HepG2 (cell line): Measurements from ENCODE around the gene TTLL6. TPM values are rescaled to one million over a fixed set of nuclear protein-coding genes. Genes with fewer than 3 reads are reported as not detected.
A peak's percentile ranks its signal among the peaks of the same experiment; 100 is the strongest.

Experiments used
- ATF1 ChIP-seq: IDR thresholded peaks from 2 replicates; pipeline ENCODE4 v1.6.1; 2016; ENCODE audit warnings: mild to moderate bottlenecking, control low read depth
- ATF5 ChIP-seq: sonication (generic); formaldehyde crosslinking; IDR thresholded peaks from 2 replicates; pipeline ENCODE4 v1.4.0; 2020; ENCODE audit warnings: mild to moderate bottlenecking, low read depth, missing genetic modification reagents
- DPF2 ChIP-seq: sonication (generic); formaldehyde crosslinking; IDR thresholded peaks from 2 replicates; pipeline ENCODE4 v1.4.0; 2020; ENCODE audit warnings: mild to moderate bottlenecking, low read depth, missing genetic modification reagents, borderline replicate concordance
- HOXD1 ChIP-seq: sonication (generic); formaldehyde crosslinking; IDR thresholded peaks from 2 replicates; pipeline ENCODE4 v1.5.0; 2020; ENCODE audit warnings: missing genetic modification reagents
- KDM6A ChIP-seq: IDR thresholded peaks from 2 replicates; pipeline ENCODE4 v1.6.1; 2016; ENCODE audit warnings: low read depth
- LCORL ChIP-seq, 2 experiments: fragments of 450-650 bp in 1 of 2; sonication (generic) in 1 of 2; formaldehyde crosslinking in 1 of 2; IDR thresholded peaks; 2 replicates each; pipeline versions ENCODE4 v1.5.0 to v1.6.1; 2017 to 2020; ENCODE audit warnings: antibody characterized with exemption in 1 of 2, missing genetic modification reagents in 1 of 2
- MIXL1 ChIP-seq: IDR thresholded peaks from 2 replicates; pipeline ENCODE4 v1.6.1; 2016
- NR2F1 ChIP-seq, 2 experiments: fragments of 450-650 bp in 1 of 2; formaldehyde crosslinking in 1 of 2; IDR thresholded peaks; 2 replicates each; pipeline versions ENCODE4 v1.5.0 to v1.6.1; 2016 to 2020; ENCODE audit warnings: mild to moderate bottlenecking in 1 of 2, missing compliant biosample characterization in 1 of 2, missing genetic modification reagents in 1 of 2, moderate library complexity in 1 of 2
- ONECUT2 ChIP-seq: sonication (generic); formaldehyde crosslinking; IDR thresholded peaks from 2 replicates; pipeline ENCODE4 v1.4.0; 2020; ENCODE audit warnings: missing genetic modification reagents
- PHF5A ChIP-seq: IDR thresholded peaks from one replicate; pipeline ENCODE4 v1.6.1; 2018; ENCODE audit warnings: low read depth, missing genetic modification reagents; ENCODE audit not compliant: unreplicated experiment
- RAD21 ChIP-seq: fragments of 450-650 bp; formaldehyde crosslinking; IDR thresholded peaks from 2 replicates; pipeline ENCODE4 v1.5.0; 2020; ENCODE audit warnings: mild to moderate bottlenecking
- SIX4 ChIP-seq: sonication (generic); formaldehyde crosslinking; IDR thresholded peaks from 2 replicates; pipeline ENCODE4 v1.4.0; 2020; ENCODE audit warnings: missing genetic modification reagents
- SNRNP70 ChIP-seq: fragments of 200-400 bp; formaldehyde crosslinking; IDR thresholded peaks from 2 replicates; pipeline ENCODE4 v1.6.1; 2017; ENCODE audit warnings: mild to moderate bottlenecking, low read depth, low read length, moderate library complexity
- SP1 ChIP-seq, 2 experiments: fragments of 450-650 bp in 1 of 2; sonication (generic) in 1 of 2; formaldehyde crosslinking in 1 of 2; IDR thresholded peaks; 2 replicates each; pipeline versions ENCODE4 v1.4.0 to v1.6.1; 2016 to 2020; ENCODE audit warnings: missing genetic modification reagents in 1 of 2
- SRF ChIP-seq: IDR thresholded peaks from 2 replicates; pipeline ENCODE4 v1.6.1; 2011; ENCODE audit warnings: mild to moderate bottlenecking, low read depth, low read length, moderate library complexity
- STAG1 ChIP-seq: sonication (generic); formaldehyde crosslinking; IDR thresholded peaks from 2 replicates; pipeline ENCODE4 v1.4.0; 2020; ENCODE audit warnings: missing genetic modification reagents
- TAF15 ChIP-seq: fragments of 200-400 bp; formaldehyde crosslinking; IDR thresholded peaks from one replicate; pipeline ENCODE4 v1.6.1; 2018; ENCODE audit warnings: mild to moderate bottlenecking, low read depth, low read length; ENCODE audit not compliant: poor library complexity, severe bottlenecking
- TEAD3 ChIP-seq: optimal IDR thresholded peaks from 2 replicates; pipeline ENCODE3; 2016; ENCODE audit warnings: borderline replicate concordance
- YEATS2 ChIP-seq: sonication (generic); formaldehyde crosslinking; IDR thresholded peaks from 2 replicates; pipeline ENCODE4 v1.4.0; 2020; ENCODE audit warnings: missing genetic modification reagents, borderline replicate concordance
- ZFP62 ChIP-seq: sonication (generic); formaldehyde crosslinking; IDR thresholded peaks from 2 replicates; pipeline ENCODE4 v1.4.0; 2020; ENCODE audit warnings: missing genetic modification reagents
- ZNF101 ChIP-seq: sonication (generic); formaldehyde crosslinking; IDR thresholded peaks from 2 replicates; pipeline ENCODE4 v1.4.0; 2020; ENCODE audit warnings: mild to moderate bottlenecking, low read depth, missing genetic modification reagents, borderline replicate concordance
- ZNF512 ChIP-seq: sonication (generic); formaldehyde crosslinking; IDR thresholded peaks from 2 replicates; pipeline ENCODE4 v1.4.0; 2020; ENCODE audit warnings: mild to moderate bottlenecking, missing genetic modification reagents
- ZNF639 ChIP-seq: conservative IDR thresholded peaks from 2 replicates; pipeline ENCODE4 v1.6.1; 2018; ENCODE audit warnings: missing genetic modification reagents
- ZNF883 ChIP-seq: sonication (generic); formaldehyde crosslinking; IDR thresholded peaks from 2 replicates; pipeline ENCODE4 v1.5.1; 2020; ENCODE audit warnings: mild to moderate bottlenecking, missing genetic modification reagents; ENCODE audit errors: not compliant biosample characterization
- ZNF891 ChIP-seq: sonication (generic); formaldehyde crosslinking; IDR thresholded peaks from 2 replicates; pipeline ENCODE4 v1.5.0; 2020; ENCODE audit warnings: mild to moderate bottlenecking, missing genetic modification reagents
- ZSCAN22 ChIP-seq: sonication (generic); formaldehyde crosslinking; IDR thresholded peaks from 2 replicates; pipeline ENCODE4 v1.4.0; 2020; ENCODE audit warnings: mild to moderate bottlenecking, missing genetic modification reagents
- polyA plus RNA-seq, 8 experiments: library from polyadenylated mRNA; depleted of rRNA in 3 of 8; stranded (reverse) in 7 of 8; unstranded in 1 of 8; fragments of >200 nt; fragmentation: Illumina TruSeq in 4 of 8; extraction: Trizol in 4 of 8; gene quantifications; 2 replicates each; pipeline versions ENCODE4 v1.2.1 to v1.2.3, GENCODE V29; 2011 to 2016; ENCODE audit warnings: low read depth in 4 of 8, missing spikeins in 1 of 8, mixed read lengths in 1 of 8; ENCODE audit not compliant: insufficient read depth in 1 of 8
- total RNA-seq, 5 experiments: library from RNA; depleted of rRNA; stranded (reverse); fragments of >200 nt; fragmentation: Illumina TruSeq; extraction: Trizol; gene quantifications; 2 replicates each; pipeline ENCODE4 v1.2.3, GENCODE V29; 2016; ENCODE audit warnings: low read depth in 1 of 5

The TTLL6 gene
- total and polyA plus RNA-seq, 2 of the 13 experiments (the other 11 are each of a cell fraction or from before 2014, with no cell fraction given): 0.04 to 0.08 TPM

GRCh38 chr17:48795444-48796162 is 21.4 kb downstream of the TTLL6 start (continued):
- TF ChIP-seq ZNF512 (CRISPR knock-in tag) (0 out of 2 replicates have a peak, but pooled peaks have one; percentile 3), SP1 (IDR thresholded peaks at IDR 0.05) (no peak), SP1 (CRISPR knock-in tag; IDR thresholded peaks at IDR 0.05) (no peak), SIX4 (CRISPR knock-in tag) (no peak), KDM6A (CRISPR knock-in tag) (peak; percentile 91), PHF5A (peak; percentile 57), ZNF891 (no peak), HOXD1 (no peak), ONECUT2 (CRISPR knock-in tag) (peak; percentile 98), YEATS2 (CRISPR knock-in tag) (peak; percentile 50; the same call in 1 of the 2 replicates), ZFP62 (CRISPR knock-in tag) (no peak), ZNF639 (CRISPR knock-in tag) (peak; percentile 55; the same call in 1 of the 2 replicates), MIXL1 (CRISPR knock-in tag) (peak; percentile 55; the same call in 1 of the 2 replicates), DPF2 (CRISPR knock-in tag) (peak; percentile 80), SRF (peak; percentile 42; the same call in 1 of the 2 replicates), ATF5 (CRISPR knock-in tag) (no peak), LCORL (IDR thresholded peaks at IDR 0.05) (no peak; the same call in 1 of the 2 replicates), LCORL (CRISPR knock-in tag; IDR thresholded peaks at IDR 0.05) (peak; percentile 55), NR2F1 (CRISPR knock-in tag; IDR thresholded peaks at IDR 0.05) (no peak; a peak in 2 of 4 replicates), SNRNP70 (no peak), TEAD3 (peak; percentile 78), STAG1 (no peak), ZNF101 (CRISPR knock-in tag) (no peak), ATF1 (peak; percentile 47; the same call in 1 of the 2 replicates), ZNF883 (CRISPR knock-in tag) (no peak), RAD21 (no peak), ZSCAN22 (CRISPR knock-in tag) (peak; percentile 31; the same call in 1 of the 2 replicates), TAF15 (no peak)
